ENCODE data around the gene VTA1. TPM values are rescaled to one million over a fixed set of nuclear protein-coding genes. Genes with fewer than 3 reads are reported as not detected.

Gene VTA1
- total RNA-seq, 1 experiment from 2014 or later, result 67.8 TPM

GRCh38 chr6:142235272-142235671, 88.2 kb downstream of the VTA1 start:
- CTCF ChIA-PET, result no interaction called here
- Histone ChIP-seq H3K4me1 (ENCODE audit: control insufficient read depth in 1 of 2, insufficient read depth in 2 of 2, low read length in 2 of 2) (no peaks in the 10 kb centered on the region), H3K27me3 (ENCODE audit: insufficient read depth, low read length) (no peaks in the 10 kb centered on the region), H3K9me3 (ENCODE audit: control insufficient read depth in 1 of 2, insufficient read depth in 1 of 2, low read depth in 1 of 2, low read length in 2 of 2) (no peaks in the 10 kb centered on the region), H3K27ac (ENCODE audit: low read depth, low read length) (no peak overlapping the region), H3K36me3 (ENCODE audit: control insufficient read depth in 1 of 2, insufficient read depth in 2 of 2, low read length in 2 of 2) (no peaks in the 10 kb centered on the region), H2AFZ (ENCODE audit: low read depth, low read length, poor library complexity, severe bottlenecking) (no peak overlapping the region), H4K20me1 (ENCODE audit: insufficient read depth) (no peaks in the 10 kb centered on the region), H3K9me2 (ENCODE audit: insufficient read depth) (no peaks in the 10 kb centered on the region), H3K9ac (ENCODE audit: low read length) (no peak overlapping the region), H3K79me2 (ENCODE audit: insufficient read depth, low read length) (no peaks in the 10 kb centered on the region), H3K4me3 (replicated peaks in 1 of 2; ENCODE audit: low read depth in 1 of 2, low read length in 2 of 2) (no peak overlapping the region), H3K4me2 (ENCODE audit: low read length) (no peak overlapping the region)
- no TSS peak for BruUV-seq (replicated peaks)
- RAD21 ChIA-PET (ENCODE audit: low non-redundant PET in 1 of 2, low total read pairs in 2 of 2, uncharacterized antibody in 2 of 2, unreplicated experiment in 2 of 2), result no interaction called here
- intact Hi-C loops (cut with micrococcal nuclease), result no loop called here
- DNase-seq (ENCODE audit: low read depth, low spot score) (no peak), ATAC-seq (no peak)
- POLR2A ChIA-PET, result no interaction called here
- TF ChIP-seq TCF7L2 (IDR thresholded peaks at IDR 0.05; ENCODE audit: borderline replicate concordance, extremely low read depth, insufficient read depth, insufficient read length) (peak; percentile 89), JUND (IDR thresholded peaks at IDR 0.05) (no peak)

DNA sequence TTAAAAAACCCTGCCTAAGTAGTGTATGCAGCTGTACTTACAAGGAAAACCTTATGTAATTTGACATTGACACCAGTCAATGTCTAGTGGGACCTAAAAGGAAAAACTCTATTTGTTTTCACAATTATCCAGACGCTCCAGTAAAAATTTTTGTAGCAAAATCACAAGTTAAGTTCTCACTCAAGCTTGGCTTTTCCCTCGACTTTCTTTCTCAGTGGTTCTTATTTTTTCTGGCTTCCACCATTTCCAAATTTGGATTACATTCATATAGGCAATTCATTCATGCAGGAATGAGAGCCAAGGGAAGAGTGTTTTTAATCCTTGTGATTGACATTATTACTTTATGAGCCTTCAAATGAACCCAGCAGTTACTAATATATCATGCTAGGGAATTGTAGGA, 88.7 kb downstream of the VTA1 start:
- Histone ChIP-seq H2AFZ (ENCODE audit: low read depth, low read length, poor library complexity, severe bottlenecking) (no peak overlapping the region), H3K79me2 (ENCODE audit: insufficient read depth, low read length) (no peaks in the 10 kb centered on the region), H3K36me3 (ENCODE audit: control insufficient read depth in 1 of 2, insufficient read depth in 2 of 2, low read length in 2 of 2) (no peaks in the 10 kb centered on the region), H3K9ac (ENCODE audit: low read length) (no peak overlapping the region), H3K27ac (ENCODE audit: low read depth, low read length) (no peak overlapping the region), H3K4me1 (ENCODE audit: control insufficient read depth in 1 of 2, insufficient read depth in 2 of 2, low read length in 2 of 2) (no peaks in the 10 kb centered on the region), H3K27me3 (ENCODE audit: insufficient read depth, low read length) (no peaks in the 10 kb centered on the region), H3K9me3 (ENCODE audit: control insufficient read depth in 1 of 2, insufficient read depth in 1 of 2, low read depth in 1 of 2, low read length in 2 of 2) (no peaks in the 10 kb centered on the region), H3K4me3 (replicated peaks in 1 of 2; ENCODE audit: low read depth in 1 of 2, low read length in 2 of 2) (no peak overlapping the region), H3K9me2 (ENCODE audit: insufficient read depth) (no peaks in the 10 kb centered on the region), H4K20me1 (ENCODE audit: insufficient read depth) (no peaks in the 10 kb centered on the region), H3K4me2 (ENCODE audit: low read length) (no peak overlapping the region)
- intact Hi-C loops (cut with micrococcal nuclease), result no loop called here
- ATAC-seq, result no peak
- CTCF ChIA-PET, result no interaction called here
- TF ChIP-seq ZFX (IDR thresholded peaks at IDR 0.05) (no peak), JUND (IDR thresholded peaks at IDR 0.05) (no peak), YY1 (IDR thresholded peaks at IDR 0.05; ENCODE audit: extremely low read depth, insufficient replicate concordance, low read depth, low read length) (no peak), EZH2phosphoT487 (IDR thresholded peaks at IDR 0.05; ENCODE audit: borderline replicate concordance) (no peak)
- no TSS peak for BruUV-seq (replicated peaks)
- POLR2A ChIA-PET, result no interaction called here
- RAD21 ChIA-PET (ENCODE audit: low non-redundant PET in 1 of 2, low total read pairs in 2 of 2, uncharacterized antibody in 2 of 2, unreplicated experiment in 2 of 2), result no interaction called here
- DNase-seq (ENCODE audit: low read depth, low spot score), result no peak

Data from HCT116 (cell line).